GM21576 (cell line): ENCODE data around the gene YEATS4.

ENCODE experiments used
- ATAC-seq: cut with Tn5 transposase; IDR thresholded peaks from one replicate; pipeline ENCODE4 v1.9.1; 2021; ENCODE audit warnings: mild to moderate bottlenecking, moderate library complexity; ENCODE audit not compliant: unreplicated experiment

Gene YEATS4

DNA sequence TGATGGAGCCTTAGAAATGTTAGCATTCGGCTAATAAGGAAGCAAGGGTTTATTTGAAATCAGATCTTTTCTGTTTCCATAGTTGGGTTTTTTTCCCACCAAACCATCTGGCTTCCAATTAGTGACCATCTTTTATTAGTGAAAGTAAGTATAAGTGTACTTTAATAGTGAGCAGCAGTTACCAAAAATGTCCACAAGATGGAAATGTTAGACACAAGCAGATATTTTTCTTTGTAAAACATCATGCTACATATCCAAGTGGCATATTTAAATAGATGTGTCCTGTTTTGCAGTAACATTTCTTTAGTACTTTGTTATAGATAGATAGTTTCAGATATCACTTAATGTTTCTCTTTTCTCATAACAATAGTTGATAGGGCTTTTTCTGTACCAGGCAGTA lies 28.8 kb downstream of the YEATS4 start:
- ATAC-seq, result no peak

DNA sequence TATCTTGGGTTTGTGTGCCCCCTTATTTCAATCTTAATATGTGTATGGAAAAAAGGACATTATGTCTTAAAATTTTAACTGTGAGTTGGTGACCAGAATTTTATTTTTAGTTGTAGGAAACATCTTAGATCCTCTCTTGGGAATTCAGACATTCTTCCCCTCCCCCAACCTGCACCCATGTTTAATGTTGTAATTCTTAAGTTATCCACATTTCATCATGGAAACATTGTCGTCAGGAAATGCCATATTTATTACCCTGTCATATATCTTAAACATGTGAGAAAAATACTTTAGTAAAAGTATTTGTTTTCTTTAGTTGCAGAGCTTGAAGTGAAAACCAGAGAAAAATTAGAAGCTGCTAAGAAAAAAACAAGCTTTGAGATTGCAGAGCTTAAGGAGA lies 30.3 kb downstream of the YEATS4 start:
- ATAC-seq, result no peak

DNA sequence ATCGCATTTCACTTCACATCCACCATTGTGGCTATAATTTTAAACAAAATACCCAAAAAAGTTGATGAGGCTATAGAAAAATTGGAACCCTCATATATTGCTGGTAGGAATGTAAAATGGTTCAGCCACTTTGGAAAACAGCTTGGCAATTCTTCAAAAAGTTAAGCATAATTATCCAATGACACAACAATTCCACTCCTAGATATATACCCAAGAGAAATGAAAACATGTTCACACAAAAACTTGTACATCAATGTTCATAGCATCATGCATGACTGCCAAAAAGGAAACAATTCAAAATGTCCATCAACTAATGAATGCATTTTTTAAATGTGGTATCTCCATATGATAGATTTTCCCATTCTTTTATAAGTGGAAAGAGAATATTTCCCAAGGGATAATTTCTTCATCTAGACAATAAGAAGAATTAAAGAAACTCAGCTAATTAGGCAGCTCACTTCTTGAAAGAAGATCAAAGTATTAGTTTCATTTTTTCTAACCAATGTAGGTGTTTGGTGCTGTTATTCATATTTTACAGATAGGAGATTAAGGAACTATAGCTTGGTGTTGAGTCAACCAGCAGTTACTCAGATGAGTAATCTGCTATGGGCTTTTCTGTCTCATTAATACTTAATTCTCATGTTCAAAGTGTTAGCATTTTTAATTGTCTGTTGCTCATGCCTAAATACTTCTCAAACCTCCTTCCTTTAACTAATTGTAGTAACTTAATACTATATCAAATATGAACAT lies 32.8 kb downstream of the YEATS4 start:
- ATAC-seq, result peak; percentile 45

DNA sequence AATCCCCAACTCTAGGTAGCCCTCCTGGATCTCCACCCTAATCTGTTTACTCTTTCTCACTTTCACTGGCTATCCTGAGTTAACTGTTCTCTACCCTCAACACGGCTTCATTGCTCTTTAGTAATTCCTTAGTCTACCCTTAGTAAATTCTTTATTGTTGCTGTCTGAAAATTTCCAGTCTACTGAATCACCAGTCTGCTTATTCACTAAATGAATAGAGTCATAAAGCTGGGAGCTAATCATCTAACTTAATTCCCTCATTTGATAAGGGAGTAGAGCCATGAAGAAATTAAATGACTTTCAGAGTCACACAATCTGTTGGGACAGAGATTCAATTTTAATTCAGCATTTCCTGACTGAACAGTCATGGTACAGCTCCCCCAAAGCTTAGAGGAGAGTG lies 36.5 kb downstream of the YEATS4 start:
- ATAC-seq, result no peak

DNA sequence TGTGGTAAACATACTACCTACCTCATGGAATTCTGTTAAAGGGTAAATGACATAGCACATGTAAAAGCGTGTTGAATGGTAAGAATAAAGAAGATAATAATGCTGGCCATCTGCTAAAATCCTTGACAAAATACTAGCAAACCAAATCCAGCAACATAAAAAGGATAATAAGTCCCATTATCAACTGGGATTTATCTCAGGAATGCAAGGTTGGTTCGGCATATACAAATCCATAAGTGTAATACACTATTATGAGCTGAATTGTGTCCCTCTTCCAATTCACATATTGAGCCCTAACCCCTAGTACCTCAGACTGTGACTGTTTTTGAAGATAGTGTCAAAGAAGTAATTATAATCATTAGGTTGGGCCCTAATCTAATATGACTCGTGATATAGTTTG lies 37.4 kb downstream of the YEATS4 start:
- ATAC-seq, result no peak

DNA sequence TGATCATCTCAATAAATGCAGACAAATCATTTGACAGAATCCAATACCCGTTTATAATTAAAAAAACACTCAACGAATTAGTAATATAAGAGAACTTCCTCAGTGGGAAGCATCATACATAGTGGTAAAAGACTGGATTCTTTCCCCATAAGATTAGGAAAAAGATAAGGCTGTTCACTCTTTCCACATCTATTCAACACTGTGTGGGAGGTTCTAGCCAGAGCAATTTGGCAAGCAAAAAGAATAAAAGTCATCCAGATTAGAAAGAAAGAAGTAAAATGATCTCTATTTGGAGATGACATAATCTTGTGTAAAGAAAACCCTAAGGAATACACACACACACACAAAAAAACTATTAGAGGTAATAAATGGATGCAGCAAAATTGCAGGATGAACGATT lies 38.4 kb downstream of the YEATS4 start:
- no peak for ATAC-seq

DNA sequence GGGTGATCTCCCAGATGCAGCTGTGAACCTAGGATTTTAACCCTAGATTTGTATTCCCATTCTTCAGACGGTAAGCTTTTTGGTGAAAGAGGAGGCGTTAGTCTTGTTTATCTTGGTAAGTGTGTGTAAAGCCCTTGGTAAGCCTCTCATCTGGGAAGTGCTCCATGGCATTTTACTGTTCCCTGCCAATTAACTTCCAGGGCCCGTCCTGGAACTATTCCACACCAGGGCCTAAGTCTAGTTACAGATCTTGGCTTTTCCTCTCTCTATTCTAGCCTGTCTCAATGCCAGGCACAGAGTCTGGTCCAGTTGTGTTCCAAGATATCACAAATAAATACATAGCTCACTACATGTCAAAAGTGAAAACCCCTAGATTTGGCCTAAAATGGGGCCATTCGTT lies 42.4 kb downstream of the YEATS4 start:
- ATAC-seq, result no peak

DNA sequence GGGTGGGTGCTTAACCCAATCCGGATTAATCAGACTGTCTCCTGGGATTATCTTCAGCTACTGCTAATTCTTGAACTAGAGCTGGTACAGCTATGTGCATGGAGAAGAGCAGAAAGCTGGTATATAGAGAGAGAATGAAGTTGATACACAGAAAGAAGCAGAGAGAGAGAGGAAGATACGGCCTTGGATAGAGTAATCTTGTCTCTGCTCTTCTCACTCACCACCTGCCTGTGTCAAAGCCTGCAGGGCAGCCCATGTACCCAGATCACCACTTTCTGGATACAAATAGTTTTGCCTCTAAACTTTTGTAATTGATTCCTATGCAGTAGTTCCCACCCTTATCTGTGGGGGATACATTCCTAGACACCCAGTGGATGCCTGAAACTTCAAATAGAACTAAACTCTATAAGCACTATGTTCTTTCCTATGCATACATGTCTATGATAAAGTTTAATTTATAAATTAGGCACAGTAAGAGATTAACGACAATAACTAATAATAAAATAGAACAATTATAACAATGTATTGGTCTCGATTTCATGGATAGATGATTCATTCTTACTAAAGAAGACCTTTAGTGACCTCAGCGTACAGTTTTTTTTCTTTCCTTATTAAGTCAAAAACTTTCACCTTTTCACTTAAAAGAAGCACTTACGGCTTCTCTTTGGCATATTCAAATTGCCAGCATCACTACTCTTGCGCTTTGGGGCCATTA lies 45.5 kb downstream of the YEATS4 start:
- ATAC-seq, result no peak

DNA sequence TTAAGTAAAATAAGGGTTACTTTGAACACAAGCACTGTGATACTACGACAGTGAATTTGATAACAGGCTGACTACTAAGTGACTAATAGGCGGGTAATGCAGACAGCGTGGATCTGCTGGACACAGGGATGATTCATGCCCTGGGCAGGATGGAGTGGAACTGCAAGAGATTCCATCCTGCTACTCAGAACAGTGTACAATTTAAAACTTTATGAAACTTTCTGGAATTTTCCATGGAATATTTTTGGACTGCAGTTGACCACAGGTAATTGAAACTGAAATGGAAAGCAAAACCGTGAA lies 46.0 kb downstream of the YEATS4 start:
- ATAC-seq, result no peak

DNA sequence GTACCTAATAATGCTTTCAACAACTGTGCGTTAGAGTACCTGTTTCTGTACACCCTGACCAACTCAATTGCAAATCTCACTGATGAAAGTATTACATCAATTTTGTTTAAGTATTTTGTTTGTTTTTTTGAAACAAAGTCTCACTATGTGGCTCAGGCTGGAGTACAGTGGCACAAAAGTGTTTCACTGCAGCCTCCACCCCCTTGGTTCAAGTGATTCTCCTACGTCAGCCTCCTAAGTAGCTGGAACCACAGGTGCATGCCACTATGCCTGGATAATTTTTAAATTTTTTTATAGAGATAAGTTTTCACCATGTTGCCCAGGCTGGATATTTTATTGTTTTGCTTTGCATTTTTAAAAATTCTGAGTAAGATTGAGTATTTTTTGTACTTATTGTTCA lies 46.7 kb downstream of the YEATS4 start:
- no peak for ATAC-seq

DNA sequence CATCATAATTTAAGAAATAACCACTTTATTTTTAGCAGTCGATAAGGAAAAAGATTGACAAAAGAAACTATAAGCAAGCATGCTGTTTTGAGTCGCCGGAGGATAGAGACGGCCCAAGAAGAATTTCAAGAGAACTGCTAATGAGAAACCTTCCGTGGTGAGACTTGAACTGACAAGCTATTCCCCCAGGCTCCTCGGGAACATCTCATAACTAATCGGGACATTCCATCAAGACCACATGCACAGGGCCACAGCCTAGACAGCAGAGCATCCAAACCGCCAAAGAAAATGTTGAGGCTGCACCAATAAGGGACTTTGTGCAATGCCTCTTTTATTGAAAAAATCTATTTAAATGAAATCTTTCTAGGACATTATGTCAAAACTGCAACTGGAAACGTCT lies 51.0 kb downstream of the YEATS4 start:
- ATAC-seq, result no peak

DNA sequence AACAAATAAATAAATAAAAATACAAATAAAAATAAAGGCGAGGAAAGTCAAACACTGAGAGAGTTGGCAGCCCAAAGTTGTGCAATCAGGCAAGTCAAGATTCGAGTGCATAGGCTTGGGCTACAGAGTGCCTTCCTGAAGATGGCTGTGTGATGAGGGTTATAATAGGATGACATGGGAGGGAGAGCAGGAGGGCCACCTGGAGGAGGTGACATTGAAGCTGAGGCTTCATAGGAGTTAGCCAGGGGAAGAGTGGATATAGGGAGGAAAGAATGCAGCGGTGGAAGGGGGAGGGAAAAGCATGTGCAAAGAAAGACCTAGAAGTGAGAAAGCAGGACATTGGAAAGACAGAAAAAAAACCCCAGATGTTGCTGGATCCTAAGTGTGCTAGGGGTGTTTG lies 53.1 kb downstream of the YEATS4 start:
- no peak for ATAC-seq

DNA sequence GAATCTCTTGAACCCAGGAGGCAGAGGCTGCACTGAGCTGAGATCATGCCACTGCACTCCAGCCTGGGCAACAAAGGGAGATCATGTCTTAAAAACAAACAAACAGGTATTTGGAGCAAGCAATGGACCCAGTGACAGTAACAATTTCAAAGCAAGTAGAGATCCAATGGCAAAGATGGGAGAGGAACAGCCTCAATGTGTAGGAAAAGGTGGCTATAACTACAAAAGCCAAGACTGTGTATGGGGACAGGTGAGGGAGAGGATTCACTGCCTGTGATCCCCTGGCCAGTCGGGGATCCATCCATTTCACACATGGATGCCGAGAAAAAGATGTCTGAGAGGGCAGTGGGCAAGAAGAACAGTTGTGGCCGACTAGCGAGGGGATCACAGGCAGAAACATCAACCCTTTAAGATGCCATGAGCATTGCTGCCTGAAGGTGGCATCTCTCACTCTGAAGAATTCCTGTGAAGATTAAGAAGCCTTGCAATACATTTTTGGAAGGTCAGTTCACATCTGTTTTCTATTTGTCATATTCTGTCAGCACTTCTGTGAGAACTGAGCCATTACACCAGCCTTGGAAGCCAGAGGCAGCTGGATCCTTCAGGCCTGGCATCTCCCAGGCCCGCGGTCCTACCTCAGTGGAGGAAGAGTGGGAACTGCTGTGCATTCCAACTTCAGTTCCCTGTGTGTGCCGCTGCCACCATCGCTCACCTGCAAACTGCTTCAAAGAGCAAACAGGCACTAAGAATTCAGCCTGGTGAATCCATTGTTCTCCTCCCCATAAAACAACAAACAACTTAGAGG lies 56.1 kb downstream of the YEATS4 start:
- ATAC-seq, result no peak

DNA sequence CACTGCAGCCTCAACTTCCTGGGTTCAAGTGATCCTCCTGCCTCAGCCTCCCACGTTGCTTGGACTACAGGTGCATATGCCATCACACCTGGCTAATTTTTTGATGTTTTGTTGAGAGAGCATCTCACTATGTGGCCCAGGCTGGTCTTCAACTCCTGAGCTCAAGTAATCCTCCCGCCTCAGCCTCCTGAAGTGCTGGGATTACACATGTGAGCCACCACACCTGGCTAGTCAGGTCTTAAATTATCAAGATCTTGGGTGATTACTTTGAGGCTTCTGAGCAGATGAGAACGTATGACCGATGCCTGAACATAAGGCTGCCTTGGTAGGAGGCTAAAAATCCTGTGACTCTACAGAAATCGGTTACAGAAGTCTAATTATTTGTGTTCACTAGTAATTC lies 57.7 kb downstream of the YEATS4 start:
- no peak for ATAC-seq

DNA sequence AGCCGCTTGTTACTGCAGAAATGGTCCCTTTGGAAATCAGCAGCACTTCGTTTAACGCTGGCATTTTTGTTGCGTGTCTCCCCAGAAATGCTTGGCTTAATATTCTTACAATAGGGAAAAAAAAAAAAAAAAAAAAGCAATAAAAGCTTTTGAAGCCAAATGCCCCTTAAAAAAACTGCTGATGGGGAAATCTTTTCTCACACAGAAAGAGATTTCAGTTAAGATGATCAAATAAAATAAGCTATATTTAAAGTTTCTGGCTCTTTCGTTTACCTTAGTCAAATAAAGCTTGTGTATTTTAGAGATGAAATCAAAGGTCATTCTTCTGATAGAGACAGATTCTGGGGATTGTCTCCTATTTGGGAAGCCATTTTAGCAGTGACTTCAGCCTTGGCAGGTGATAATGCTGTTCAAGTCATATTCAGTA lies 58.2 kb downstream of the YEATS4 start:
- no peak for ATAC-seq

DNA sequence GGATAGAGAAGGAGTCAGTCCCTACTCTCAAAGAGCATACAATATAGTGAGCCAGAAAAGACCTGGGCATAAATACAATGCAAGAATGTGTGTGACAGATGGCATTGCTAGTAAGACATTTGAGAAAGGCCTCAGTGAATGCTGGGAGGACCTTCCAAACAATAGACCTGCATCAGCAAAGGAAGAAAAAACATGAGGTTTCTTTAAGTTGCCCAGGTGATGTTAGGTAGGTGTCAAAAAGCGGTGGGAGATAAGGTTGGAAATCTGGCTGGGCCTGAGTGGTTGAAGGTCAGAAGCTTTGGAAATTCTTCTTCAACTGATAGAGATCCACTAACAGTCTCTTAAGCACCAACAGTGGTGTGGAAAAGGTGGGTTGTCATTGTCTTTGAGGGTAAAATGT lies 60.2 kb downstream of the YEATS4 start:
- ATAC-seq, result no peak

DNA sequence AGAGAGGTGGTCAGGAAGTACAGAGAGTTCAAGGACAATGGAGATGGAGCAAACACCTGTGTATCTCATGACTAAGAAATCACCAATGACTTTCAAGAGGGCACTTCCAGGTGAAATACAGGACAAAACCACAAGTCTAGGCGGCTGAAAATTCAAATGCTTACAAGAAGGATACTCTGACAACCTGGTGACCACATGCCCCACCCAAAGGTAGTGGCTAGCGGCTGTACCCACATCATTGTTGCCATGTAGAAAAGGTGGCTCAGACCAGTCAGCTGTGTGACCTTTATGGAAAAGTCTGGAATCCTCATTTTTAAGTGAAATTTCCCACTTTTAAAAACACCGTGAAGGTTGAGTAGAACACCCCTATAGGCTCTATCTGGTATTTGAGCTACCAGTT lies 62.0 kb downstream of the YEATS4 start:
- no peak for ATAC-seq

DNA sequence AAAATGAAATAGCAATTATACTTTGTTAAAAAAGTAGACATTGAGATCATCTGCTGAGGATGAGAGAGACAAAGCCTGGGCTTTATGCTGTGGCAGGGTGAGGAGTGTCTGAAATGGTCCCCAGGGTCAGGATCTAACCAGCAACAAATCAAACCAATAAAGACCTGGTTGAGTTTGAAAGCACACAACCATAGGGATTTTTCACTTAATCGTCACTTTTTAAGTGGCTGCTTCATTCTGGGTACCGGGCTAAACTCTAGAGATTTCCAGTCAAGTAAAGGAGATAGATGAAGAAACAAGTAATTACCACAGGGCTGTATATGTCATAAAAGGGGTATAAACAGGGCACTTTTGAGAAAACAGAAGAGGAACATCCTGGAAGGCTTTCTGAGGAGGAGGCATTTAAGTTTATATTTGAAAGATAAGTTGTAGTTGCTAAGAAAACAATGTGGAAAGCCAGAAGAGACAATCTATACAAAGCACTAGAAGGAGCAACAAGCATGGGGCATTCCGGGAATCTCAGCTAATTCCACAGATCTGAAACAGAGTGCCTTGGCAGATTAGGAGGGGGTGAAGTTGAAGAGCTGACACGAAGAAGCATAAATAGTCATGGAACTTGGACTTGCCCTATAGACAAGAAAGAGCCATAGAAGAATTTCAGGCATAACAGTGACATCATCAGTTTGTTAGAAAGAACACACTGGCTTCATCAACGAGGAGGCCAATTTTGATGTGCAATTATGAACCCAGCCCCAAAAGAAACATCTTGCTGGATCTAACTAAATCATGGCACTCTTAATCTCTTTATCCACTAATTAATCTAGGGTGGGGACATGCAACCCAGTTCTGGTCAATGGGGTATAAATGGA lies 63.7 kb downstream of the YEATS4 start:
- no peak for ATAC-seq

DNA sequence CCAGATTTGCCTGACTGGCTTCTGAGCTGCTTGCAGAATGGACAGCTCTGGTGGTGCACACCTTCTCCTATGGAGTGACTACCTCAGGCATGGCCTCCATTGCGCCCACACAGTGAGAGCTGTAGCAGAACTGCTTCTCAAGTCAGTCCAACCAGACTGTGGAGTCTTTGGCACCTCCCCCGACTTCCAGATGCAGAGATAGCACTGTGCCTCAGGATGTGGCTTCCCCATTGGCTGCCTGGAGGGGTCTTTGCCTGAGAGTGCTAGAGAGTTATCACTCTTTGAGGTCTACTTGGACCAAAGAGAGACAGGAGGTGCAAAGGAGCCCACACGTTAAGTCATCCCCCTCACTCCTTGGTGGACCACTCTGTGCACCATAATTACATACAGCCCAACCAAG lies 65.9 kb downstream of the YEATS4 start:
- ATAC-seq, result no peak

DNA sequence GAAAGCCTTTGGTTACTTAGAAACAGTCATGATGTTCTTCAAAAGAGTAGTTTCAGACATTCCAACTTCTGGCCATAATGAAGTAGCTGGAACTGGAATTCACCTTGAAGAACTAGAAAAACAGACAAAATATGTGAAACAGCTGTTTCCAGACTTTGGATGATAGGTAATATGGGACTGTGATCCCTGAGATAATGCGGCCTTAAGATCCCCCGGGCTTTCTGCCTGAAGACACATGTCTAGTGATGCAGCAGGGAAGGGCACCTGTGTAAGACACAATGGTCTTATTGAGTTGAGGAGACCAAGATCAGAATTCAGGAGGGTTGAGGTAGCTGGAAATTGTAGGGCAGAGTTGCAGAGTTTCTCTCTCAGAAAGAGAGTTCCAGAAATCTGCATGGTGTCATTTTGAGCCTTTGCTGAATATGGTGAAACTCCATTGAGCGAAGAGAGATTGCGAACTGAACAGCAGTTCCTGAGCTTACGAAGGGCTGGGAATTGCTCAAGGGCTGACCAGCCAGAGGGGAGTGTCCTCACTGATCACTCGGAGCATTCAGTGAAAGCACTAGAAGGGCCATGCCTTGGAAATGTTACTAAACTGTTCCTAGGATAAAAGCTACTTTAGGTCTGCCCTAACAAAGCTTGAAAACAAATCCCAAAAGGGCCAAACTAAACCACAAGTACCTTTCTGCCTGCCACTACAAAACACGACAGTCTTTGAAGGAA lies 69.0 kb downstream of the YEATS4 start:
- ATAC-seq, result no peak
